Liver (tissue), 3 donors: ENCODE measurements around the gene SPATA32.

Experiments
- ATF3 ChIP-seq: IDR thresholded peaks from 2 replicates; pipeline ENCODE4 v1.6.1; 2016; ENCODE audit warnings: antibody characterized with exemption
- CTCF ChIP-seq: fragments of 150-350 bp; IDR thresholded peaks from 2 replicates; pipeline ENCODE4 v1.5.1; 2017; ENCODE audit warnings: improper control_type of control experiment, low read depth, low read length; ENCODE audit not compliant: missing input control
- EGR1 ChIP-seq, 2 donors: IDR thresholded peaks; 2 replicates each; pipeline ENCODE4 v1.6.1; 2016 to 2018; ENCODE audit warnings: antibody characterized with exemption in 2 of 2, low read depth in 2 of 2
- FOXA1 ChIP-seq: IDR thresholded peaks from 2 replicates; pipeline ENCODE4 v1.6.1; 2016; ENCODE audit warnings: antibody characterized with exemption
- HNF4G ChIP-seq: IDR thresholded peaks from 2 replicates; pipeline ENCODE4 v1.6.1; 2016; ENCODE audit warnings: antibody characterized with exemption
- JUND ChIP-seq, 2 donors: IDR thresholded peaks; 2 replicates each; pipeline ENCODE4 v1.6.1; 2016; ENCODE audit warnings: antibody characterized with exemption in 2 of 2
- NR2F2 ChIP-seq: IDR thresholded peaks from 2 replicates; pipeline ENCODE4 v1.6.1; 2016; ENCODE audit warnings: antibody characterized with exemption
- RAD21 ChIP-seq, 2 donors: IDR thresholded peaks; 2 replicates each; pipeline ENCODE4 v1.6.1; 2016; ENCODE audit warnings: antibody characterized with exemption in 2 of 2, mild to moderate bottlenecking in 2 of 2
- REST ChIP-seq: IDR thresholded peaks from 2 replicates; pipeline ENCODE4 v1.6.1; 2016; ENCODE audit warnings: antibody characterized with exemption, mild to moderate bottlenecking
- RXRA ChIP-seq, 2 donors: IDR thresholded peaks; 2 replicates each; pipeline ENCODE4 v1.6.1; 2017 to 2018; ENCODE audit warnings: antibody characterized with exemption in 2 of 2, mild to moderate bottlenecking in 1 of 2
- SP1 ChIP-seq: IDR thresholded peaks from 2 replicates; pipeline ENCODE4 v1.6.1; 2018; ENCODE audit warnings: antibody characterized with exemption, mild to moderate bottlenecking
- TAF1 ChIP-seq: conservative IDR thresholded peaks from 2 replicates; pipeline ENCODE4 v1.6.1; 2016; ENCODE audit warnings: antibody characterized with exemption, mild to moderate bottlenecking
- donor health status: healthy.
- donor health status: healthy.

- no peak for TF ChIP-seq REST
- no peak for TF ChIP-seq CTCF
- TF ChIP-seq TAF1, result no peak
- no peak for TF ChIP-seq RAD21 (IDR thresholded peaks at IDR 0.05)
- no peak for TF ChIP-seq ATF3
- TF ChIP-seq HNF4G, result no peak
- no peak for TF ChIP-seq FOXA1
- TF ChIP-seq EGR1 (IDR thresholded peaks at IDR 0.05; ENCODE audit: low read depth in 2 of 2), result no peak
- no peak for TF ChIP-seq RXRA (IDR thresholded peaks at IDR 0.05)
- TF ChIP-seq SP1, result no peak
- no peak for TF ChIP-seq JUND (IDR thresholded peaks at IDR 0.05)
- TF ChIP-seq NR2F2, result no peak
Observed at GRCh38 chr17:45301674-45302073, 39.8 kb upstream of the SPATA32 start.
